ENCODE data around the gene OVOL2.

- TF ChIP-seq CTCF (conservative IDR thresholded peaks at IDR 0.05; ENCODE audit: low read length) = no peak
- no peak for TF ChIP-seq EZH2phosphoT487 (IDR thresholded peaks at IDR 0.05; ENCODE audit: borderline replicate concordance, low read depth, low read length)
Measured at GRCh38 chr20:18052856-18053255, 4.9 kb downstream of the OVOL2 start.
